LoVo (cell line): Measurements from ENCODE around the gene CD209.
"Not testable (repeated sequence)": the region's sequence is repeated elsewhere in the genome, so short reads cannot be mapped to it uniquely, and the experiment has no call there.

Experiments
- DNase-seq: peaks from one replicate; pipeline ENCODE4 v3.0.0-alpha.2; 2016; ENCODE audit warnings: low spot score

The CD209 gene

DNA sequence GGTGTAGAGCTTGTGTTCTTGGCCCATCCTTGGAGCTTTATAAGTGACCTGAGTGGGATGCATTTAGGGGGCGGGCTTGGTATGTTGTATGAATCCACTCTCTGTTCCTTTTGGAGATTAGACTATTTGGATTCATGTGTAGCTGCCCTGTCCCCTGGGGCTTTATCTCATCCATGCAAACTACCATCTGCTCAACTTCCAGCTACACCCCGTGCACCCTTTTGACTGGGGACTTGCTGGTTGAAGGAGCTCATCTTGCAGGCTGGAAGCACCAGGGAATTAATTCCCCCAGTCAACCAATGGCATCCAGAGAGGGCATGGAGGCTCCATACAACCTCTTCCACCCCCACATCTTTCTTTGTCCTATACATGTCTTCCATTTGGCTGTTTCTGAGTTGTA, 21.8 kb upstream of the CD209 start:
- no peak for DNase-seq

GRCh38 chr19:7767487-7767886, 20.2 kb upstream of the CD209 start:
- no peak for DNase-seq

DNA sequence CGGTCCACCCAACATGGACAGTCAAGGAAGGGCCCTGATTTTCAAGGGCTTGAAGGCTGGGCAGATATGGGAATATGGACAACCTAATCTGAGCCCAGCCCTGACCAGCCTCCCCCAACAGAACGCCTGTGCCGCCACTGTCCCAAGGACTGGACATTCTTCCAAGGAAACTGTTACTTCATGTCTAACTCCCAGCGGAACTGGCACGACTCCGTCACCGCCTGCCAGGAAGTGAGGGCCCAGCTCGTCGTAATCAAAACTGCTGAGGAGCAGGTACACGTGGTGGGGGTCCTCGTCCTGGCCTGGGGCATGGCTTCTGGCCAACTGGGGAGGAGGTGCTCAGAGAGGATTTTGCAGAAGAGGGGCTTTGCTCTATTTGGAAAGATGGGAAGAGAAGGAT, 19.2 kb upstream of the CD209 start:
- DNase-seq = no peak

- DNase-seq = not testable (repeated sequence)
These were observed 17.7 kb upstream of the CD209 start for GRCh38 chr19:7765043-7765442.

- DNase-seq = not testable (repeated sequence)
These were observed 16.8 kb upstream of the CD209 start for GRCh38 chr19:7764157-7764556.

GRCh38 chr19:7763696-7764095, 16.4 kb upstream of the CD209 start:
- DNase-seq = no peak

DNA sequence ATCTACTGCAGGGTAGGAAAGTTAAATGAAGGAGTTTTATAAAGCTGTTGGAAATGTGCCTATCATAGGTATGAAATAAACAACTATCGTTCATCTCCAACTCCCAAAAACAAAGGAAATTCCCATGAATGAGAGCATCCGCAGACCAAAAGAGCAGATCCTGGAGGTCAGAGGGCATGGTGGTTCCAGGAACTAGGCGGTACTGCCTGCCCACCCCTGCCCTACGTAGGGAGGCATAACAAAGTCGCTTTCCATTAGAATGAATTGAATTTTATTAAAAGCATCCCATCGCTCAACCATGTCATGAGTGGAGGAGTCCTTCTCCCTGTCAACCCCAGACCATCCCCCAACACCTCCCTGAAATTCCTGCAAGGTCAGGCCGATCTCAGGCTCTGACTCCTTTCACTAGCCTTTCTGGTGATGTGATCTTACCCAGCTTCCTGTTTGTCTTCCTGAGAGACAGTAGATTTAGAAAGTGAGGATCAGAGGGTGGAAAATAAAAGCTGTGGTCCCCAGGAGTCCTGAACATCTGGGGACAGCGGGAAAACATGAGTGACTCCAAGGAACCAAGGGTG, 15.5 kb upstream of the CD209 start, which contains the start of gene CLEC4M:
CLEC4M (plus strand) TSS at position 525 of the 575 bp plus-strand sequence; CDS start at position 549, 24 bp downstream.
- DNase-seq = no peak

- DNase-seq = no peak
These were observed 11.8 kb upstream of the CD209 start for GRCh38 chr19:7759156-7759555.

- no peak for DNase-seq
These were observed 10.0 kb upstream of the CD209 start for GRCh38 chr19:7757358-7757757.

- DNase-seq = no peak
These were observed 8.9 kb upstream of the CD209 start for GRCh38 chr19:7756258-7756657.

DNA sequence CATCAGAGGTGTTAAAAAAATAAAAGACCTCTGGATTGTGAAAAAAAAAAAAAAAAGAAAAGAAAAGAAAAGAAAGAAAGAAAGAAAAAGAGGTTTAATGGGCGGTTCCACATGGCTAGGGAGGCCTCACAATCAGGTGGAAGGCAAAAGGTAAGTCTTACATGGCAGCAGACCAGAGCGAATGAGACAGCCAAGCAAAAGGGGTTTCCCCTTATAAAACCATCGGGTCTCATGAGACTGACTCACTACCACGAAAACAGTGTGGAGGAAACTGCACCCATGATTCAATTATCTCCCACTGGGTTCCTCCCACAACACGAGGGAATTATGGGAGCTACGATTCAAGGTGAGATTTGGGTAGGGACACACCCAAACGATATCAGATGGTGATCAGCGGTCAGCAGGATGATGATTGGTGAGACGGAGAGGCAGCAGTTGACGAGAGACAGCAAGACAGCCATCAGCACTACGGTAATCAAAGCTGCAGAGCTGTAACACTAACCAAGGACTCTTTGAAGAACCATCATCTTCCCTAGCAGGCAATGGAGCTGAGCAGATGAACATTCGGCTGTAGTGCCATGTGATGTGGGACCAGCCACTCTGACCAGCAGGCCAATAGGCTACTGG, 3.9 kb upstream of the CD209 start:
- no peak for DNase-seq

DNA sequence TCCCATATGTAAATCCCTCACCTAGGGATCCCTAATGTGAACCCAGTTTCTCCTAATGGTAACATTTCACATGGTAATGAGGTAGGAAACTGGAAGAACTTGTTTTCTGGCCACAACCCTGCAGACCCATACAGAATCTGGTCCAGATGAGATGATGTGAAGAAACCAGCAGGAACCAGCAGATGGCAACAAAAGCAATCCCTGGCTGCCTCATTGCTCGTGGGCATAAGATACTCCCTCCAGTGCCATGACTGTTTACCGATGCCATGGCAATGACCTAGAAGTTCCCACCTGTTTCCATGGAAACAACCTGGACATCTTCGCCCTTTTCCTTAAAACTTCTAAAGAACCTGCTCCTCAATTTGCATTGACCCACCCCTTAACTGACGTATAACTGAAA, 1.4 kb upstream of the CD209 start:
- DNase-seq = peak; percentile 24

GRCh38 chr19:7748171-7748570, 837 bp upstream of the CD209 start:
- DNase-seq = no peak

- DNase-seq = not testable (repeated sequence)
These were observed 1.0 kb downstream of the CD209 start for GRCh38 chr19:7746306-7746705.

DNA sequence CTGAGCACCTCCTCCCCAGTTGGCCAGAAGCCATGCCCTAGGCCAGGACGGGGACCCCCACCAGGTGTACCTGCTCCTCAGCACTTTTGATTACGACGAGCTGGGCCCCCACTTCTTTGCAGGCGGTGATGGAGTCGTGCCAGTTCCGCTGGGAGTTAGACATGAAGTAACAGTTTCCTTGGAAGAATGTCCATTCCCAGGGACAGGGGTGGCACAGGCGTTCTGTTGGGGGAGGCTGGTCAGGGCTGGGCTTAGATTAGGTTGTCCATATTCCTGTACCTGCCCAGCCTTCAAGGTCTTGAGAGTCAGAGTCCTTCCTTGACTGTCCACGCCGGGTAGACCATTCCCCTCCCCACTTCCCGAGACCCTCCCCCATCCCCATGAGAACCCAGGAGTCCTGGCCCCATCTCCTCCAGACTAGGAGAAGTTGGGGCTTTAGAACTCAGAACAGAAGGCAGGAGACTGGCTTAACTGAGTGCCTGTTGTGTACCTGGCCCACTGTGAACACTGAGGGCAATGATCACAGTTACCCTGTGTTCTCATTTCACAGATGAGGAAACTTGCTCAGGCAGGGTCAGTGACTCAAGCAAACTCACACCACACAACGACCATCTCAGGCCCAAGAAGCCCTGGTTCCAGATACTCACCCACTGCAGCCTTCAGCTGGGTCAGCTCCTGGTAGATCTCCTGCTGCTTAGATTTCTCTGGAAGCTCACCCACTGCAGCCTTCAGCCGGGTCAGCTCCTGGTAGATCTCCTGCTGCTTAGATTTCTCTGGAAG, 2.3 kb downstream of the CD209 start:
- DNase-seq = no peak

GRCh38 chr19:7744199-7744786, 3.0 kb downstream of the CD209 start:
- no peak for DNase-seq

- DNase-seq = no peak
These were observed 3.9 kb downstream of the CD209 start for GRCh38 chr19:7743425-7743841.

- no peak for DNase-seq
These were observed 4.3 kb downstream of the CD209 start for GRCh38 chr19:7742991-7743390.

DNA sequence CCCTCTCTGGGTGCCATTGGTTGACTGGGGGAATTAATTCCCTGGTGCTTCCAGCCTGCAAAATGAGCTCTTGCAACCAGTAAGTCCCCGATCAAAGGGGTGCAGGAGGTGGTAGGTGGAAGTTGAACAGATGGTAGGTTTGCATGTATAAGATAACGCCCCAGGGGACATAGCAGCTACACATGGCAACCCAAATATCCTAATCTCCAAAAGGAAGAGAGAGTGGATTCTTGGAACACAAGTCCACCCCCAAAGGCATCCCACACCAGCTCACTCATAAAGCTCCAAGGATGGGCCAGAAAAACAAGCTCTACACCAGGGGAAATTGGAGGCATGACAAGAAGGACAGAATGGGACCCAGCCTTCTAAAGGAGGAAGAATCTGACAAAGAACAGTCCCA, 4.8 kb downstream of the CD209 start:
- no peak for DNase-seq

DNA sequence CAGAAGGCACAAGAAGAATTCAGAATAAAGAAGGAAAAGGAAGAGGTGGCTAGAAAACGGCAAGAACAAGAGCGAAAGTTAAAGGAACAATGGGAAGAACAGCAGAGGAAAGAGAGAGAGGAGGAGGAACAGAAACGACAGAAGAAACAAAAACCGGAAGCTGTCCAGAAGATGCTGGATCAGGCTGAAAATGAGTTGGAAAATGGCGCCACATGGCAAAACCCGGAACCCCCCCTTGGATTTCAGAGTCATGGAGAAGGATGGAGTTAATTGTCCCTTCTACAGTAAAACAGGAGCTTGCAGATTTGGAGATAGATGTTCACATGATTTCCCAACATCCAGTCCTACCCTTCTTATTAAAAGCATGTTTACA, 6.7 kb downstream of the CD209 start:
- no peak for DNase-seq

DNA sequence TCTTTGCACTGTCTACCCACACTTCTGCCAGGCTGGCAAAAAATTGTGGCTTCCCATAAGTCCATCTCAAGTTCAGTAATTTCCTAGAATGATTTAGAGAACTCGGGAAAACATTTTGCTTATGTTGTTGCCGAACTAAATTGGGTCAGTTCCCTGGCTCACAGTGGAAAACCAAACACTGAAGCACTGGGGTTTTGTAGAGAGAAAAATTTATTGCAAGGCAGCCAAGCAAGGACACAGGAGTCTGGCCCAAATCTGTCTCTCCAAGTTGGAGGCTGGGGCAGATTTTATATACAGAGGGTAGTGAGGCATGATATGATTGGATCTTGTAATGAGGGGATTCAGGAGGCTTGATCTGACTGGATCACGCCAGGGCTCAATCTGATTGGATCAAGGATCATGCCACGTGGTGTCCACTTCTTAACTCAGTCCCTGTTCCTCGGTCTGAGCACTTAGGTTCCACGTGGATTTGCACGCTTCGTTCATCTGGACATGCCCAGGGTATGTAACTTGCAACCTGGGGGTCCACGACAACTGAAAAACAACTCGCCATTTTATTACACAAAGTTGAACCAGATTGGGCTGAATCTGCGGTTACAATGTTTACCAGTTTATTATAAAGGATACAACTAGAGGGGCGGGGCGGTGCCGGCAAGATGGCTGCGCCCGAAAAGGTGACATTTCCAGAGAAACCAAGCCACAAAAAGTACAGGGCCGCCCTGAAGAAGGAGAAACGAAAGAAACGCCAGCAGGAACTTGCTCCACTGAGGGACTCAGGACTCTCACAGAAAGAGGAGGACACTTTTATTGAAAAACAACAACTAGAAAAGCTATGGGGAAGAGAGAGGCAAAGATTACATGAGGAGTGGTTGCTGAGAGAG, 7.3 kb downstream of the CD209 start:
- no peak for DNase-seq

DNA sequence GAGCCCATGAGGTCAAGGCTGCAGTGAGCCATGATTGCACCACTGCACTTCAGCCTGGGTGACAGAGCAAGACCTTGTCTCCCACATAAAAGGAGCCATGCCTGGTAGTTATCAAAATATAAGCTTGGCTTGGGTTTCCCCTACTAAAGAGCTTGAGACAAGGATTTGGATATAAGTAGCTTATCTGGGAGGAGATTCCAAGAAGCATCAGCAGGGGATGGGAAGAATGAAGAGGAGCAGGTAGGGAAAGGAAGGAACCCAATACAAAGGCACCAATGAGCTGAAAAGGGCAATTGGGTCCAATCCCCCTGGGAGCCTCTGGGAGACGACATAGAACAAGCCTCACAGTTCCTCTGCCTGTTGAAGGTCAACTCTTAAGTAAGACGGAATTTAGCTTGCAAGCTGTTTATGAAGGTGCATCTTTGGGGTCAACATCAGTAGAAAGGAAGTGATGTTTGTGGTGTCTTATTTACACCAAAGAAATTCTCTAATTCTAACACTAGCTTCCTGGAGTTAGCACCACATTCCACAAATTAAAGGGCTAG, 8.1 kb downstream of the CD209 start:
- DNase-seq = no peak
